PC-9 (cell line): ENCODE results near the gene E2F4.

ENCODE experiments used
- EZH2 ChIP-seq: fragments of 200-600 bp; sonication (generic); IDR thresholded peaks from 2 replicates; pipeline ENCODE4 v1.8.0; 2017; ENCODE audit warnings: antibody characterized with exemption, low read depth
- TF ChIP-seq, protein P1 (sequence below): fragments of 200-600 bp; sonication (generic); conservative IDR thresholded peaks from 2 replicates; pipeline ENCODE4 v1.6.1; 2017; ENCODE audit warnings: mixed run types, antibody characterized with exemption, mild to moderate bottlenecking, moderate library complexity

GRCh38 chr16:67174706-67175231 is 17.2 kb upstream of the E2F4 start:
- TF ChIP-seq, protein P1, sequence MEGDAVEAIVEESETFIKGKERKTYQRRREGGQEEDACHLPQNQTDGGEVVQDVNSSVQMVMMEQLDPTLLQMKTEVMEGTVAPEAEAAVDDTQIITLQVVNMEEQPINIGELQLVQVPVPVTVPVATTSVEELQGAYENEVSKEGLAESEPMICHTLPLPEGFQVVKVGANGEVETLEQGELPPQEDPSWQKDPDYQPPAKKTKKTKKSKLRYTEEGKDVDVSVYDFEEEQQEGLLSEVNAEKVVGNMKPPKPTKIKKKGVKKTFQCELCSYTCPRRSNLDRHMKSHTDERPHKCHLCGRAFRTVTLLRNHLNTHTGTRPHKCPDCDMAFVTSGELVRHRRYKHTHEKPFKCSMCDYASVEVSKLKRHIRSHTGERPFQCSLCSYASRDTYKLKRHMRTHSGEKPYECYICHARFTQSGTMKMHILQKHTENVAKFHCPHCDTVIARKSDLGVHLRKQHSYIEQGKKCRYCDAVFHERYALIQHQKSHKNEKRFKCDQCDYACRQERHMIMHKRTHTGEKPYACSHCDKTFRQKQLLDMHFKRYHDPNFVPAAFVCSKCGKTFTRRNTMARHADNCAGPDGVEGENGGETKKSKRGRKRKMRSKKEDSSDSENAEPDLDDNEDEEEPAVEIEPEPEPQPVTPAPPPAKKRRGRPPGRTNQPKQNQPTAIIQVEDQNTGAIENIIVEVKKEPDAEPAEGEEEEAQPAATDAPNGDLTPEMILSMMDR: no peak
- no peak for TF ChIP-seq EZH2
